Renal cortical epithelial cell (primary cell): Measurements from ENCODE around the gene TP73. TPM values are rescaled to one million over a fixed set of nuclear protein-coding genes. Genes with fewer than 3 reads are reported as not detected.

Experiments used
- DNase-seq: peaks from one replicate; pipeline ENCODE4 v3.0.0-alpha.2; 2011; ENCODE audit warnings: low read depth
- total RNA-seq: library from RNA; depleted of rRNA; stranded (reverse); fragments of >200 nt; gene quantifications from 2 replicates; pipeline ENCODE4 v1.2.3, GENCODE V29; 2014

Gene TP73
- total RNA-seq, 1 donor from 2014 or later: under 0.01 TPM

- DNase-seq: no peak
Observed at GRCh38 chr1:3708791-3709190, 56.5 kb downstream of the TP73 start.

GRCh38 chr1:3710251-3710650 lies 57.9 kb downstream of the TP73 start:
- no peak for DNase-seq

- DNase-seq: no peak
Observed at GRCh38 chr1:3711381-3711779, 59.1 kb downstream of the TP73 start.

- no peak for DNase-seq
Observed at GRCh38 chr1:3711780-3712451, 59.6 kb downstream of the TP73 start.

GRCh38 chr1:3712573-3713535 lies 60.5 kb downstream of the TP73 start:
- no peak for DNase-seq

GRCh38 chr1:3713840-3714239 lies 61.5 kb downstream of the TP73 start:
- DNase-seq: no peak

GRCh38 chr1:3714284-3714741 lies 62.0 kb downstream of the TP73 start:
- no peak for DNase-seq

GRCh38 chr1:3714814-3715213 lies 62.5 kb downstream of the TP73 start:
- DNase-seq: no peak

- DNase-seq: no peak
Observed at GRCh38 chr1:3716351-3716750, 64.0 kb downstream of the TP73 start.

- no peak for DNase-seq
Observed at GRCh38 chr1:3717041-3717714, 64.9 kb downstream of the TP73 start.

- no peak for DNase-seq
Observed at GRCh38 chr1:3717715-3718601, 65.6 kb downstream of the TP73 start.

GRCh38 chr1:3718764-3719163 lies 66.4 kb downstream of the TP73 start:
- no peak for DNase-seq

GRCh38 chr1:3721955-3722465 lies 69.7 kb downstream of the TP73 start:
- DNase-seq: no peak

GRCh38 chr1:3722846-3723245 lies 70.5 kb downstream of the TP73 start:
- DNase-seq: no peak

- peak; percentile 30 for DNase-seq
Observed at GRCh38 chr1:3724416-3725030, 72.2 kb downstream of the TP73 start.

- DNase-seq: no peak
Observed at GRCh38 chr1:3725366-3725765, 73.0 kb downstream of the TP73 start.

GRCh38 chr1:3727042-3727824 lies 74.9 kb downstream of the TP73 start:
- DNase-seq: no peak

- DNase-seq: no peak
Observed at GRCh38 chr1:3727825-3728776, 75.8 kb downstream of the TP73 start.
